Caco-2 (cell line): ENCODE results near the gene ADIPOR2. TPM values are rescaled to one million over a fixed set of nuclear protein-coding genes. Genes with fewer than 3 reads are reported as not detected.

Experiments used
- BruUV-seq: library from RNA; stranded (reverse); fragments of 400-500 nt; replicated peaks from 2 replicates; lab custom pipeline; 2021; lab: Mats Ljungman, UMichigan
- CTCF ChIA-PET: fragments of 300-600 bp; sonication (Branson Sonifier 250); formaldehyde crosslinking; loops from one replicate; lab custom pipeline; 2022; ENCODE audit warnings: antibody characterized with exemption; lab: Charles Lee
- POLR2A ChIA-PET: fragments of 300-600 bp; sonication (Branson Sonifier 250); formaldehyde crosslinking; loops from one replicate; lab custom pipeline; 2022; ENCODE audit warnings: antibody characterized with exemption; lab: Charles Lee
- DNase-seq, 2 experiments: peaks; one replicate each; pipeline versions ENCODE4 v3.0.0 to v3.0.0-alpha.2; 2020 to 2022
- H3K27me3 ChIP-seq: replicated peaks from 2 replicates; pipeline ENCODE4 v1.6.0; 2011; ENCODE audit warnings: low read length; ENCODE audit not compliant: control insufficient read depth, insufficient read depth
- H3K36me3 ChIP-seq: 2 replicates; pipeline ENCODE4 v1.5.1; 2011; ENCODE audit warnings: low read length; ENCODE audit not compliant: control insufficient read depth, insufficient read depth
- H3K4me1 ChIP-seq: fragments of 250-450 bp; sonication (Bioruptor Pico); 2 replicates; pipeline ENCODE4 v1.5.1; 2020; ENCODE audit warnings: mild to moderate bottlenecking
- H3K4me3 ChIP-seq: 2 replicates; pipeline ENCODE4 v1.5.1; 2011; ENCODE audit warnings: low read depth, mild to moderate bottlenecking, control low read depth, low read length
- H3K9me3 ChIP-seq: fragments of 250-450 bp; sonication (Bioruptor Pico); 2 replicates; pipeline ENCODE4 v1.5.1; 2020; ENCODE audit warnings: mild to moderate bottlenecking, moderate library complexity
- H3K27ac Mint-ChIP-seq: one replicate; pipeline ENCODE4 v1.8.0; 2022; ENCODE audit warnings: mixed read lengths; ENCODE audit not compliant: unreplicated experiment
- H3K27me3 Mint-ChIP-seq: one replicate; pipeline ENCODE4 v1.8.0; 2022; ENCODE audit warnings: mixed read lengths; ENCODE audit not compliant: insufficient read depth, unreplicated experiment
- H3K36me3 Mint-ChIP-seq: one replicate; pipeline ENCODE4 v1.8.0; 2022; ENCODE audit warnings: mild to moderate bottlenecking, mixed read lengths; ENCODE audit not compliant: insufficient read depth, unreplicated experiment
- H3K4me1 Mint-ChIP-seq: one replicate; pipeline ENCODE4 v1.8.0; 2022; ENCODE audit warnings: low read depth, mixed read lengths; ENCODE audit not compliant: unreplicated experiment
- H3K4me3 Mint-ChIP-seq: one replicate; pipeline ENCODE4 v1.8.0; 2022; ENCODE audit warnings: mild to moderate bottlenecking, moderate library complexity, mixed read lengths; ENCODE audit not compliant: unreplicated experiment
- H3K9me3 Mint-ChIP-seq: one replicate; pipeline ENCODE4 v1.8.0; 2022; ENCODE audit warnings: mixed read lengths; ENCODE audit not compliant: unreplicated experiment
- intact Hi-C: fragments of 100-400 bp; cut with micrococcal nuclease; formaldehyde crosslinking; loops from one replicate; pipeline ENCODE4 v1.10.0; 2022; ENCODE audit not compliant: unreplicated experiment
- total RNA-seq: library from RNA; stranded (reverse); gene quantifications from 2 replicates; pipeline ENCODE4 v1.2.3, GENCODE V29; 2022
- TF ChIP-seq, protein P1 (sequence below), 2 experiments: fragments of 200-600 bp in 1 of 2; IDR thresholded peaks; 1 replicate in 1 of 2; 2 replicates in 1 of 2; pipeline versions ENCODE4 v1.5.1 to v1.8.0; 2011 to 2022; ENCODE audit warnings: antibody characterized with exemption in 1 of 2, control low read depth in 1 of 2, inconsistent platforms in 1 of 2, low read depth in 1 of 2, low read length in 1 of 2, mild to moderate bottlenecking in 1 of 2, moderate library complexity in 1 of 2; ENCODE audit not compliant: insufficient read depth in 1 of 2, severe bottlenecking in 1 of 2, unreplicated experiment in 1 of 2

ADIPOR2 gene
- total RNA-seq, 1 experiment from 2014 or later = 119 TPM

DNA sequence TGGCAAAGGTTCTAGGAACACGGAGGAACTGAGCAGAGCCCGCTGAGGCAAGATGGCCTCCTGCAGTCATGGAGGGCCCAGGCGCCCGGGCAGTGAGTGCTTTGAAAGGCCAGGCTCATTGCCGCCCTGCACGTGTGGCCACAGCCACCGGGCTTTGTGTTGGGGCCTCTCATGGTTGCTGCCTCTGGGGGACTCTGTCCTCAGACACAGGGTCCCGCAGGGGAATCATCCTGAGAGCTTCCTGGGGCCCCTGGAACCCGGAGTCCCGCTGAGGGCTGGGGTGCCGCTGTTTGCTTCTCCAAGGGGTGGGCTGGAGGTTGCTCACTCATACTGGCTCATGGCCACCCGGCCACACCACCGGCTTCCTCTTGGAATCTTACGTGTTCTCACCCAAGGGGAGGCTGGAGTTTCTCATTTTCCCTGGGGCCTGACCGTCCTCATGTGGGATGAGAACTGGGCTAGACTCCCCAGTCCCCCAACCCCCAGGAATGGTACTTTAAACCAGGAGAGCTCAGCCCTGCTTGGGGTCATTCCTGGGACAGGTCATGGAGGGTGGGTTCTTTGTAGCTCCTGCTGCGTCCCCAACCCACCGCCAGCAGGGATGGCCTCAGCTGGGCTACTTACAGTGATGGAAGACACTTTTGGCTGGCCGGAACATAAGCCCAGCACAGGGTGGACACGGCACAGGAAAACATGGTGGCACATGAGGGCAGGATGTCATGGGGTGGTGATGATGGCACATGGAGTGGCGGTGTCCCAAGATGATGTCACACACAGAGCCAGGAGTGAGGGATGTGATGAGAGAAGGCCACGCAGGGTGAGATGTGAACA, 108.4 kb downstream of the ADIPOR2 start:
- Histone ChIP-seq H3K4me1 (peaks cover 9% of the 10 kb centered on the region; the same call in 1 of the 2 replicates), H3K27me3 (no peaks in the 10 kb centered on the region), H3K4me3 (no peak overlapping the region), H3K9me3 (no peaks in the 10 kb centered on the region), H3K36me3 (no peaks in the 10 kb centered on the region)
- ChIA-PET CTCF (interaction anchor here (1.4 to 3.0 kb wide), 2 partner anchors 141 to 165 kb away, joined by 4 to 14 read pairs; no protein-coding TSS in a partner anchor), POLR2A (no interaction called here)
- peaks cover 10% of the 10 kb centered on the region for H3K36me3 Mint-ChIP-seq
- no peak overlapping the region for H3K27ac Mint-ChIP-seq
- TF ChIP-seq, protein P1, sequence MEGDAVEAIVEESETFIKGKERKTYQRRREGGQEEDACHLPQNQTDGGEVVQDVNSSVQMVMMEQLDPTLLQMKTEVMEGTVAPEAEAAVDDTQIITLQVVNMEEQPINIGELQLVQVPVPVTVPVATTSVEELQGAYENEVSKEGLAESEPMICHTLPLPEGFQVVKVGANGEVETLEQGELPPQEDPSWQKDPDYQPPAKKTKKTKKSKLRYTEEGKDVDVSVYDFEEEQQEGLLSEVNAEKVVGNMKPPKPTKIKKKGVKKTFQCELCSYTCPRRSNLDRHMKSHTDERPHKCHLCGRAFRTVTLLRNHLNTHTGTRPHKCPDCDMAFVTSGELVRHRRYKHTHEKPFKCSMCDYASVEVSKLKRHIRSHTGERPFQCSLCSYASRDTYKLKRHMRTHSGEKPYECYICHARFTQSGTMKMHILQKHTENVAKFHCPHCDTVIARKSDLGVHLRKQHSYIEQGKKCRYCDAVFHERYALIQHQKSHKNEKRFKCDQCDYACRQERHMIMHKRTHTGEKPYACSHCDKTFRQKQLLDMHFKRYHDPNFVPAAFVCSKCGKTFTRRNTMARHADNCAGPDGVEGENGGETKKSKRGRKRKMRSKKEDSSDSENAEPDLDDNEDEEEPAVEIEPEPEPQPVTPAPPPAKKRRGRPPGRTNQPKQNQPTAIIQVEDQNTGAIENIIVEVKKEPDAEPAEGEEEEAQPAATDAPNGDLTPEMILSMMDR (IDR thresholded peaks at IDR 0.05; ENCODE audit: insufficient read depth in 1 of 2, low read depth in 1 of 2, low read length in 1 of 2, severe bottlenecking in 1 of 2, unreplicated experiment in 1 of 2) = no peak
- no peak overlapping the region for H3K4me3 Mint-ChIP-seq
- peaks cover 12% of the 10 kb centered on the region for H3K4me1 Mint-ChIP-seq
- intact Hi-C loops = no loop called here
- peak in 1 of 2 experiments; percentile 37 for DNase-seq
- H3K27me3 Mint-ChIP-seq = no peaks in the 10 kb centered on the region
- BruUV-seq = no TSS peak
- H3K9me3 Mint-ChIP-seq = no peaks in the 10 kb centered on the region

GRCh38 chr12:1799882-1800400, 109.1 kb downstream of the ADIPOR2 start:
- Histone ChIP-seq H3K36me3 (no peaks in the 10 kb centered on the region), H3K9me3 (no peaks in the 10 kb centered on the region), H3K4me1 (peaks cover 14% of the 10 kb centered on the region; the same call in 1 of the 2 replicates), H3K27me3 (no peaks in the 10 kb centered on the region), H3K4me3 (no peak overlapping the region)
- no peaks in the 10 kb centered on the region for H3K9me3 Mint-ChIP-seq
- ChIA-PET POLR2A (interaction anchor here (0.7 kb wide), 1 partner anchor 140 kb away, joined by 3 read pairs; no protein-coding TSS in a partner anchor), CTCF (interaction anchor here (0.6 to 3.0 kb wide), 3 partner anchors 112 to 140 kb away, joined by 3 to 14 read pairs (median 3); no protein-coding TSS in a partner anchor)
- no peaks in the 10 kb centered on the region for H3K27me3 Mint-ChIP-seq
- H3K27ac Mint-ChIP-seq = no peak overlapping the region
- no peak overlapping the region for H3K4me3 Mint-ChIP-seq
- DNase-seq = no peak
- peaks cover 17% of the 10 kb centered on the region for H3K4me1 Mint-ChIP-seq
- BruUV-seq = no TSS peak
- TF ChIP-seq, protein P1 (IDR thresholded peaks at IDR 0.05; ENCODE audit: insufficient read depth in 1 of 2, low read depth in 1 of 2, low read length in 1 of 2, severe bottlenecking in 1 of 2, unreplicated experiment in 1 of 2) = no peak
- intact Hi-C loops = loop anchor here (1.0 kb wide), 1 partner anchor 140 kb away; no protein-coding TSS in a partner anchor
- H3K36me3 Mint-ChIP-seq = peaks cover 10% of the 10 kb centered on the region
